Fibroblast of pulmonary artery (primary cell): ENCODE data around the gene OTOF.

ENCODE experiments used
- DNase-seq: peaks from one replicate; pipeline ENCODE4 v3.0.0-alpha.2; 2010; ENCODE audit warnings: low read depth
- H3K4me3 ChIP-seq: replicated peaks from 2 replicates; pipeline ENCODE4 v1.5.1; 2011; ENCODE audit warnings: low read depth, mild to moderate bottlenecking, control low read depth, low read length, moderate library complexity
- CTCF ChIP-seq: IDR thresholded peaks from 2 replicates; pipeline ENCODE4 v1.5.1; 2011; ENCODE audit warnings: mild to moderate bottlenecking, control low read depth, low read length, inconsistent platforms; ENCODE audit errors: missing control alignments

Gene OTOF

GRCh38 chr2:26411419-26411818, 66.5 kb downstream of the OTOF start:
- no peak for DNase-seq
- no peak overlapping the region for H3K4me3 ChIP-seq
- no peak for TF ChIP-seq CTCF

GRCh38 chr2:26410764-26411243, 67.1 kb downstream of the OTOF start:
- TF ChIP-seq CTCF, result no peak
- no peak for DNase-seq
- H3K4me3 ChIP-seq, result no peak overlapping the region

GRCh38 chr2:26409785-26410184, 68.1 kb downstream of the OTOF start:
- no peak for TF ChIP-seq CTCF
- no peak for DNase-seq
- H3K4me3 ChIP-seq, result no peak overlapping the region

- no peak overlapping the region for H3K4me3 ChIP-seq
- no peak for TF ChIP-seq CTCF
- DNase-seq, result no peak
Measured at GRCh38 chr2:26407526-26407925, 70.4 kb downstream of the OTOF start.
